ENCODE data around the gene OR52K2.

DNA sequence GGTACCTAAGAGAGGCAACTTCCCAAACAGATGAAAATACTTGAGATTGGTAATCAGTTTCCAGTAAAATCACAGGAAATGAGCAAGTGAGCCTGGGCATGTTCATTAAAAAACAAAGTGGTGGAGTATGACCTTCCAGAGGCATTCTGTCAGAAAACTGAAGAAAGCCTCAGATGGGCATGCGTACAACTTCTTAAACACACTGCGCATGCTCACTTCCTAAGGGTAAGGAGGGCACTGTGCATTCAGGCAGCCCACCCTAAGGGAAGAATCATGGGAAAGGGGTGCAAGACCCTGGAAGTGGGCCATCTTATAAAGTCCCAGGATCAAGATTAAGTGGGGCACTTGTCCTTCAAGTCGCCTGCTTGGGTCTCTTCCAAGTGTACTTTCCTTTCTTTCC is 4.0 kb downstream of the OR52K2 start:
- TF ChIP-seq, protein P1, sequence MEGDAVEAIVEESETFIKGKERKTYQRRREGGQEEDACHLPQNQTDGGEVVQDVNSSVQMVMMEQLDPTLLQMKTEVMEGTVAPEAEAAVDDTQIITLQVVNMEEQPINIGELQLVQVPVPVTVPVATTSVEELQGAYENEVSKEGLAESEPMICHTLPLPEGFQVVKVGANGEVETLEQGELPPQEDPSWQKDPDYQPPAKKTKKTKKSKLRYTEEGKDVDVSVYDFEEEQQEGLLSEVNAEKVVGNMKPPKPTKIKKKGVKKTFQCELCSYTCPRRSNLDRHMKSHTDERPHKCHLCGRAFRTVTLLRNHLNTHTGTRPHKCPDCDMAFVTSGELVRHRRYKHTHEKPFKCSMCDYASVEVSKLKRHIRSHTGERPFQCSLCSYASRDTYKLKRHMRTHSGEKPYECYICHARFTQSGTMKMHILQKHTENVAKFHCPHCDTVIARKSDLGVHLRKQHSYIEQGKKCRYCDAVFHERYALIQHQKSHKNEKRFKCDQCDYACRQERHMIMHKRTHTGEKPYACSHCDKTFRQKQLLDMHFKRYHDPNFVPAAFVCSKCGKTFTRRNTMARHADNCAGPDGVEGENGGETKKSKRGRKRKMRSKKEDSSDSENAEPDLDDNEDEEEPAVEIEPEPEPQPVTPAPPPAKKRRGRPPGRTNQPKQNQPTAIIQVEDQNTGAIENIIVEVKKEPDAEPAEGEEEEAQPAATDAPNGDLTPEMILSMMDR (IDR thresholded peaks at IDR 0.05; ENCODE audit: insufficient read depth, low read length, poor library complexity, severe bottlenecking): no peak
- TF ChIP-seq EZH2phosphoT487 (conservative IDR thresholded peaks at IDR 0.05; ENCODE audit: low read length): no peak
